Mammary epithelial cell (primary cell): ENCODE measurements around the gene KRT34.

Experiments used
- EZH2 ChIP-seq: IDR thresholded peaks from 2 replicates; pipeline ENCODE4 v1.6.1; 2012; ENCODE audit warnings: low read length, inconsistent platforms, borderline replicate concordance
- TF ChIP-seq, protein P1 (sequence below), 2 donors: IDR thresholded peaks in 1 of 2; conservative IDR thresholded peaks in 1 of 2; 2 replicates each; pipeline ENCODE4 v1.5.1; 2011 to 2012; ENCODE audit warnings: inconsistent platforms in 2 of 2, low read length in 2 of 2, mild to moderate bottlenecking in 2 of 2, control low read depth in 1 of 2, low read depth in 1 of 2; ENCODE audit not compliant: insufficient read depth in 1 of 2; ENCODE audit errors: extremely low read depth in 1 of 2

DNA sequence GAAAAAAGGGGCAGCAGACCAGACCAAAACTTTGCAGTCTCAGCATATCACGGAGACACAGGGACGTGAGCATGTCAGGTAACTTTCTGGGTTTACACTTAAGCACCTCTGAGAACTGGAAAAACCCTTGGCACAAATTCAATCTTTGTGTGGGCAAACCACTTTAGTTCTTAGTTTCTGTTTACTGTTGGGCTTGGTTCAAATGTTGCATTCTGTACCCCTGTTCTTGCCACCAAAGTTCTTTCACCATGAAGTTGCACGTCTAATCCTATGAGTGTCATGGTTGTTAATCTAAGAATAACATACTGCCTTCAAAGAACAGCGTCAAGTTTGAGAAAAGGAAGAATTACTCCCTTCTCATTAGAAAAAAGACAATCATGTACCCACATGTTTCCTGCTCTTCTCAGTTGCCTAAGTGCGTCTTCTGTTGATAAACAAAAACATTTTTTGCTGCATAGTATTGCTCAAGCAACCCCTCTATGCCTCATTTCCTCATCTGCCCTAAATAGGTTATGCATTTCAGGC lies 43.1 kb downstream of the KRT34 start:
- TF ChIP-seq, protein P1, sequence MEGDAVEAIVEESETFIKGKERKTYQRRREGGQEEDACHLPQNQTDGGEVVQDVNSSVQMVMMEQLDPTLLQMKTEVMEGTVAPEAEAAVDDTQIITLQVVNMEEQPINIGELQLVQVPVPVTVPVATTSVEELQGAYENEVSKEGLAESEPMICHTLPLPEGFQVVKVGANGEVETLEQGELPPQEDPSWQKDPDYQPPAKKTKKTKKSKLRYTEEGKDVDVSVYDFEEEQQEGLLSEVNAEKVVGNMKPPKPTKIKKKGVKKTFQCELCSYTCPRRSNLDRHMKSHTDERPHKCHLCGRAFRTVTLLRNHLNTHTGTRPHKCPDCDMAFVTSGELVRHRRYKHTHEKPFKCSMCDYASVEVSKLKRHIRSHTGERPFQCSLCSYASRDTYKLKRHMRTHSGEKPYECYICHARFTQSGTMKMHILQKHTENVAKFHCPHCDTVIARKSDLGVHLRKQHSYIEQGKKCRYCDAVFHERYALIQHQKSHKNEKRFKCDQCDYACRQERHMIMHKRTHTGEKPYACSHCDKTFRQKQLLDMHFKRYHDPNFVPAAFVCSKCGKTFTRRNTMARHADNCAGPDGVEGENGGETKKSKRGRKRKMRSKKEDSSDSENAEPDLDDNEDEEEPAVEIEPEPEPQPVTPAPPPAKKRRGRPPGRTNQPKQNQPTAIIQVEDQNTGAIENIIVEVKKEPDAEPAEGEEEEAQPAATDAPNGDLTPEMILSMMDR (conservative IDR thresholded peaks at IDR 0.05 in 1 of 2, IDR thresholded peaks at IDR 0.05 in 1 of 2; ENCODE audit: extremely low read depth in 1 of 2, insufficient read depth in 1 of 2, low read depth in 1 of 2, low read length in 2 of 2): no peak
- TF ChIP-seq EZH2: no peak
